Epithelial cell of umbilical artery (primary cell): ENCODE data around the gene GLT1D1. TPM values are rescaled to one million over a fixed set of nuclear protein-coding genes. Genes with fewer than 3 reads are reported as not detected.

Experiments
- total RNA-seq: library from RNA; depleted of rRNA; stranded (reverse); fragments of >200 nt; gene quantifications from 2 replicates; pipeline ENCODE4 v1.2.3, GENCODE V29; 2014

The GLT1D1 gene
- not detected in 2 replicates for total RNA-seq

GRCh38 chr12:128852885-128853599, at the start of gene GLT1D1:
GLT1D1 (plus strand) TSS chr12:128853478; CDS start chr12:128853582, 104 bp downstream.

DNA sequence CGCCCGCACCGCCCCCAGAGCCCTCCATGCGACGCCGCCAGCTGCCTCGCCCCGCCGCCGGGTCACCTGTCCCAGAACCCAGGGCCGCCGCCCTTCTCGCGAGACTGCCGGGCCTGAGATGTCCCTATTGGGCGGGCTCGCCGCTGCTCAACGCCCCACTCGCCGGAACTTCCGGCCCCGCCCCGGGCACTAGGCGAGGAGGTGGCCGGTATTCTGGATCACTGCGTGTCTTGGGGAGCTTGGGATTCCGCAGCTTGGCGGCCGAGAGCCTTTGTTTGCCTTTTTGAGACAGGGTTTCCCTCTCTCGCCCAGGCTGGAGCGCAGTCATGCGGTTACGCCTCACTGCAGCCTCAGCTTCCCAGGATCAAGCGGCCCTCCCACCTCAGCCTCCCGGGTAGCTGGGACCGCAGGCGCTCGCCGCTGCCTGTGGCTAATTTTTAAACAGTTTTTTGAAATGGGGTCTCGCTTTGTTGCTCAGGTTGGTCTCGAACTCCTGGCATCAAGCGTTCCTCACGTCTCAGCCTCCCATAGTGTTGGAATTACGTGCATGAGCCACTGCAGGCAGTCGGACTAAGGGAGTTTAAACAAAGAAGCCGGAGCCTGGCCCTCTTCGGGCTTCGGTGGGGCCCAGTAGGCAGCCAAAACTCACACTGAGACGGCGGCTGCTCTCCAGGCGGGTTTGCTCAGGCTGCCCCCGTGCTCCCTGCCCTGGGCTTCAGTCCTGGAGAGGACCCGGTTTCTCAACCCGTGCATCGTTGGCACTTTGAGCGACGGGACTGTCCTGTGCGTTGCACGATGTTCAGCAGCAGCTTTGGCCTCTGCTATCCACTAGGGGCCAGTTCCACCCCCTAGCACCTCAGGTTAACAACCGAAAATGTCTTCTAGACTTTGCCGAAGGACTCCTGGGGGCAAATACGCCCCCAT, 29.1 kb upstream of the GLT1D1 start, which contains the start of gene SLC15A4:
Gene SLC15A4 (minus strand): TSS at position 43 of the 924 bp plus-strand sequence. CDS start 15 bp downstream, at position 28.

Other genes starting within 250 kb of the GLT1D1 start
- 29.8 and 34.1 TPM in 2 replicates for gene SLC15A4, start 29.5 kb upstream of the GLT1D1 start, total RNA-seq